Gastrocnemius medialis (tissue), 4 donors: ENCODE results near the gene SLC24A3. TPM values are rescaled to one million over a fixed set of nuclear protein-coding genes. Genes with fewer than 3 reads are reported as not detected.

ENCODE experiments used
- ATAC-seq, 2 donors: fragments of 150-250 bp; one replicate each; pipeline ENCODE4 v1.9.1; 2016
- DNase-seq, 2 donors: peaks; one replicate each; pipeline ENCODE4 v3.0.0-alpha.2; 2019
- H3K27ac ChIP-seq, 4 donors: fragments of 200-600 bp; sonication (generic); 1 replicate in 1 of 4; 2 replicates in 3 of 4; pipeline ENCODE4 v1.5.1; 2016 to 2018; ENCODE audit warnings: mild to moderate bottlenecking in 2 of 4, moderate library complexity in 1 of 4
- H3K27me3 ChIP-seq, 3 donors: fragments of 200-600 bp; sonication (generic) in 2 of 3; 1 replicate in 1 of 3; 2 replicates in 2 of 3; pipeline versions ENCODE4 v1.5.1 to v1.6.0; 2016 to 2019; ENCODE audit warnings: mild to moderate bottlenecking in 1 of 3, moderate library complexity in 1 of 3
- H3K36me3 ChIP-seq, 2 donors: fragments of 200-600 bp; sonication (generic) in 1 of 2; one replicate each; pipeline ENCODE4 v1.5.1; 2017 to 2018
- H3K4me1 ChIP-seq, 2 donors: fragments of 200-600 bp; sonication (generic) in 1 of 2; one replicate each; pipeline ENCODE4 v1.5.1; 2016 to 2017; ENCODE audit warnings: mild to moderate bottlenecking in 2 of 2
- H3K4me3 ChIP-seq, 4 donors: fragments of 200-600 bp; sonication (generic) in 3 of 4; 1 replicate in 1 of 4; 2 replicates in 3 of 4; pipeline ENCODE4 v1.5.1; 2016 to 2019; ENCODE audit warnings: mild to moderate bottlenecking in 2 of 4
- H3K9me3 ChIP-seq, 3 donors: fragments of 200-600 bp; sonication (generic) in 2 of 3; 1 replicate in 1 of 3; 2 replicates in 2 of 3; pipeline ENCODE4 v1.5.1; 2016 to 2019
- CTCF ChIP-seq, 5 experiments: fragments of 450-650 bp in 3 of 5; fragments of 200-600 bp in 2 of 5; sonication (generic) in 2 of 5; IDR thresholded peaks in 4 of 5; conservative IDR thresholded peaks in 1 of 5; 1 replicate in 4 of 5; 2 replicates in 1 of 5; pipeline ENCODE4 v1.5.1; 2016 to 2019; ENCODE audit warnings: antibody characterized with exemption in 5 of 5, mild to moderate bottlenecking in 3 of 5, moderate library complexity in 3 of 5
- POLR2A ChIP-seq, 2 donors: fragments of 450-650 bp; IDR thresholded peaks; one replicate each; pipeline ENCODE4 v1.6.1; 2017; ENCODE audit warnings: antibody characterized with exemption in 2 of 2, mild to moderate bottlenecking in 2 of 2, moderate library complexity in 2 of 2
- in situ Hi-C, 4 donors: fragments of 200-750 bp; cut with MboI; loops; one replicate each; pipeline versions ENCODE4 v1.15.0 to v1.8.0; 2017; ENCODE audit warnings: low sequenced_read_pairs in 4 of 4
- intact Hi-C: fragments of 100-400 bp; cut with DNase I; formaldehyde crosslinking; loops from one replicate; pipeline ENCODE4 v1.15.1; 2023; ENCODE audit warnings: low total_unique reads
- total RNA-seq, 4 donors: library from RNA; depleted of rRNA; stranded (reverse); fragments of >200 nt; gene quantifications; one replicate each; pipeline versions ENCODE4 v1.1.0 to v1.2.3, GENCODE V29; 2016

The SLC24A3 gene
- total RNA-seq, 4 donors from 2014 or later = 3.3 to 7.8 (median 6.7) TPM

- Histone ChIP-seq H3K27ac (peak overlapping the region in 2 of 4 donors; percentile 13 to 37), H3K4me3 (no peak overlapping the region), H3K36me3 (no peaks in the 10 kb centered on the region), H3K27me3 (no peaks in the 10 kb centered on the region), H3K9me3 (no peaks in the 10 kb centered on the region), H3K4me1 (peaks cover 11 to 16% of the 10 kb centered on the region in 2 donors)
- intact Hi-C loops = no loop called here
- TF ChIP-seq POLR2A (IDR thresholded peaks at IDR 0.05) = no peak
- TF ChIP-seq CTCF (IDR thresholded peaks at IDR 0.05 in 4 of 5, conservative IDR thresholded peaks at IDR 0.05 in 1 of 5) = no peak
- DNase-seq = peak in 1 of 2 donors; percentile 23
- in situ Hi-C loops = no loop called here
- ATAC-seq = peak; percentile 94 to 99
These were observed 430.4 kb downstream of the SLC24A3 start for GRCh38 chr20:19642860-19643259.

DNA sequence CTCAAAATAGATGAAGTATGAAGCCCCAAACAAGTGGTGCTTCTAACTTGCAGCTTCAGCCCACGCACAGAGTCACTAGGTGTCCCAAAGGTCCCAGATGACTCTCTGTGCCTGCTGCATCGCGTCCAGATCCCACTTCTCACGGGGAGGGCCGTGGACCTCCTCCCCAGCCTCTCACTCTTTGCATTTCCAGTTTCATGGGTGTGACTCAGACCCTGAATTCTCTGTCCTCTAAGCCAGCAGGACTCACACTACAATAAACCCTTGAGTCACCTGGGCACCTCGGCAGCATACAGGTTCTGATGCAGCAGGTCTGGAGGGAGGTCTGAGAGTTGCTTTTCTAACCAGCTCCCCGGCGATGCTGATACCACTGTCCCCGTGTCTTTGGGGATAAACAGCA lies 431.6 kb downstream of the SLC24A3 start:
- Histone ChIP-seq H3K27ac (no peak overlapping the region), H3K27me3 (no peaks in the 10 kb centered on the region), H3K36me3 (no peaks in the 10 kb centered on the region), H3K4me3 (no peak overlapping the region), H3K4me1 (peaks cover 11 to 16% of the 10 kb centered on the region in 2 donors), H3K9me3 (no peaks in the 10 kb centered on the region)
- DNase-seq = no peak
- no peak for ATAC-seq
- in situ Hi-C loops (no loop called here), intact Hi-C loops (no loop called here)
- TF ChIP-seq POLR2A (IDR thresholded peaks at IDR 0.05) = no peak
- TF ChIP-seq CTCF (IDR thresholded peaks at IDR 0.05 in 4 of 5, conservative IDR thresholded peaks at IDR 0.05 in 1 of 5) = no peak

DNA sequence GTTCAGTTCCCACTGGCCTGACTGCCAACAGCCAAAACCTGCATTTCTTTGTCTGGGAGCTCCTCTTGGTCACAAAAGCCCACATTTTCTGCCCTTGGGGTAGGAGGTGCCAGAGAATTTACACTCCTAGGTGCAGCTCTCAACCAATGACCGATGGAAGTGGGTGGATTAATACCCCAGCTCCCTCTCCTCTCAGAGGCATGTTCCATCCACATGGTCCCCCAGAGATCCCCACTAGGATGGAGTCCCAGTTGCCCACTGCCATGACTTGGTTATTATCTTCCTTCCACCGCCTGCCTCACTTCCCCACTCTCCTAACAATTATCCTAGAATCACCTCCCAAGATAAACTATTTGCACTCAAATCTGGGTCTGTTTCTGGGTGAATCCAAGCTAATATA lies 434.5 kb downstream of the SLC24A3 start:
- TF ChIP-seq CTCF (IDR thresholded peaks at IDR 0.05 in 4 of 5, conservative IDR thresholded peaks at IDR 0.05 in 1 of 5) (no peak), POLR2A (IDR thresholded peaks at IDR 0.05) (no peak)
- in situ Hi-C loops = no loop called here
- no peak overlapping the region for H3K27ac ChIP-seq
- H3K27me3 ChIP-seq = no peaks in the 10 kb centered on the region
- DNase-seq (no peak), ATAC-seq (no peak)
- no peak overlapping the region for H3K4me3 ChIP-seq
- no peaks in the 10 kb centered on the region for H3K9me3 ChIP-seq
- intact Hi-C loops = no loop called here
- peaks cover 11 to 16% of the 10 kb centered on the region in 2 donors for H3K4me1 ChIP-seq
- no peaks in the 10 kb centered on the region for H3K36me3 ChIP-seq

- ATAC-seq (no peak), DNase-seq (no peak)
- H3K4me3 ChIP-seq = no peak overlapping the region
- no peaks in the 10 kb centered on the region for H3K27me3 ChIP-seq
- in situ Hi-C loops (no loop called here), intact Hi-C loops (no loop called here)
- TF ChIP-seq CTCF (IDR thresholded peaks at IDR 0.05 in 4 of 5, conservative IDR thresholded peaks at IDR 0.05 in 1 of 5) (no peak), POLR2A (IDR thresholded peaks at IDR 0.05) (no peak)
- H3K36me3 ChIP-seq = no peaks in the 10 kb centered on the region
- H3K9me3 ChIP-seq = no peaks in the 10 kb centered on the region
- peaks cover 4 to 8% of the 10 kb centered on the region in 2 donors for H3K4me1 ChIP-seq
- no peak overlapping the region for H3K27ac ChIP-seq
These were observed 435.6 kb downstream of the SLC24A3 start for GRCh38 chr20:19648024-19648423.

- Histone ChIP-seq H3K4me1 (no peaks in the 10 kb centered on the region), H3K9me3 (no peaks in the 10 kb centered on the region), H3K27ac (no peak overlapping the region), H3K36me3 (no peaks in the 10 kb centered on the region), H3K4me3 (no peak overlapping the region), H3K27me3 (no peaks in the 10 kb centered on the region)
- no peak for TF ChIP-seq CTCF (IDR thresholded peaks at IDR 0.05 in 4 of 5, conservative IDR thresholded peaks at IDR 0.05 in 1 of 5)
- TF ChIP-seq POLR2A (IDR thresholded peaks at IDR 0.05) = no peak
- intact Hi-C loops (no loop called here), in situ Hi-C loops (no loop called here)
- no peak for ATAC-seq
- no peak for DNase-seq
These were observed 436.6 kb downstream of the SLC24A3 start for GRCh38 chr20:19649041-19649440.
